Urinary bladder (tissue), 2 donors: ENCODE data around the gene SEC14L1. TPM values are rescaled to one million over a fixed set of nuclear protein-coding genes. Genes with fewer than 3 reads are reported as not detected.

Source experiments
- polyA plus RNA-seq: library from polyadenylated mRNA; stranded (reverse); fragments of 200-250 nt; gene quantifications from one replicate; pipeline ENCODE4 v1.2.3, GENCODE V29; 2013
- small RNA-seq: library from RNA; depleted of rRNA; stranded (forward); fragments of <200 nt; gene quantifications from one replicate; pipeline ENCODE3, GENCODE V24; 2014
- total RNA-seq: library from RNA; depleted of rRNA; stranded (reverse); fragments of >200 nt; gene quantifications from one replicate; pipeline ENCODE4 v1.2.3, GENCODE V29; 2014
- donor health status: healthy.

SEC14L1 gene
- total and polyA plus RNA-seq, 2 donors, result 48.9 to 50.9 TPM

Small RNA genes within 50 kb of the gene (small RNA-seq; reads per million reads assigned to genes)
- gene RNU4-47P, result not detected
